GM21381 (cell line): Measurements from ENCODE around the gene DNAJC27.

Experiments used
- ATAC-seq: cut with Tn5 transposase; IDR thresholded peaks from one replicate; pipeline ENCODE4 v1.9.1; 2021; ENCODE audit warnings: mild to moderate bottlenecking, moderate library complexity; ENCODE audit not compliant: unreplicated experiment

Gene DNAJC27

GRCh38 chr2:24971286-24971535, 544 bp downstream of the DNAJC27 start:
- ATAC-seq = no peak

- no peak for ATAC-seq
These were observed 1.1 kb downstream of the DNAJC27 start for GRCh38 chr2:24970483-24971285.

- no peak for ATAC-seq
These were observed 2.0 kb downstream of the DNAJC27 start for GRCh38 chr2:24969784-24970183.

- ATAC-seq = no peak
These were observed 9.9 kb downstream of the DNAJC27 start for GRCh38 chr2:24961903-24962302.

GRCh38 chr2:24959761-24960160, 12.0 kb downstream of the DNAJC27 start:
- no peak for ATAC-seq

- no peak for ATAC-seq
These were observed 13.3 kb downstream of the DNAJC27 start for GRCh38 chr2:24958411-24958935.

GRCh38 chr2:24957976-24958375, 13.8 kb downstream of the DNAJC27 start:
- no peak for ATAC-seq

- ATAC-seq = no peak
These were observed 14.5 kb downstream of the DNAJC27 start for GRCh38 chr2:24957221-24957620.

- ATAC-seq = no peak
These were observed 15.8 kb downstream of the DNAJC27 start for GRCh38 chr2:24955921-24956320.

- ATAC-seq = no peak
These were observed 16.5 kb downstream of the DNAJC27 start for GRCh38 chr2:24955232-24955631.

GRCh38 chr2:24950102-24950501, 21.7 kb downstream of the DNAJC27 start:
- ATAC-seq = no peak

GRCh38 chr2:24948506-24948905, 23.2 kb downstream of the DNAJC27 start:
- no peak for ATAC-seq

- ATAC-seq = no peak
These were observed 24.1 kb downstream of the DNAJC27 start for GRCh38 chr2:24947561-24948157.

- ATAC-seq = no peak
These were observed 25.8 kb downstream of the DNAJC27 start for GRCh38 chr2:24945907-24946306.

GRCh38 chr2:24943427-24944053, 28.2 kb downstream of the DNAJC27 start:
- no peak for ATAC-seq

GRCh38 chr2:24939353-24939752, 32.4 kb downstream of the DNAJC27 start:
- no peak for ATAC-seq

- ATAC-seq = no peak
These were observed 34.5 kb downstream of the DNAJC27 start for GRCh38 chr2:24937236-24937635.

- no peak for ATAC-seq
These were observed 36.6 kb downstream of the DNAJC27 start for GRCh38 chr2:24935145-24935544.

- ATAC-seq = no peak
These were observed 39.0 kb downstream of the DNAJC27 start for GRCh38 chr2:24932715-24933114.

GRCh38 chr2:24930768-24931167, 41.0 kb downstream of the DNAJC27 start:
- peak; percentile 86 for ATAC-seq

- ATAC-seq = no peak
These were observed 42.5 kb downstream of the DNAJC27 start for GRCh38 chr2:24929230-24929629.

GRCh38 chr2:24928036-24928435, 43.7 kb downstream of the DNAJC27 start:
- ATAC-seq = no peak
